ENCODE data around the gene TSPAN3.
A peak's percentile ranks its signal among the peaks of the same experiment; 100 is the strongest.

Gene TSPAN3

DNA sequence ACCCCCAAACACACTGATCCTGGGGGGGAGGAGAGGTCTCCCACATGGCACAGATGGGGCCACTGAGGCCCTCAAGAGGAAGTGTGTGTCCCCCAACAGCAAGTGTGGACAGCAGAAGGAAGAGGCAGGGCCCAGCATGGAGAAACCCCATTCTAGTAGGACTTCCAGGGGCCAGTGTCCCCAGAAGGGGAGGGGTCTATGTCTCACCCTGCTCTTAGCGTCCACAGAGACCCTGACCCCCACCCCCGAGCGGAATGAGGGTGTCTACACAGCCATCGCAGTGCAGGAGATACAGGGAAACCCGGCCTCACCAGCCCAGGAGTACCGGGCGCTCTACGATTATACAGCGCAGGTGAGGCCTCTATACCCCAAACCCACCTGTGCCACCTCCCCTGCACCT is 35.3 kb downstream of the TSPAN3 start:
- TF ChIP-seq, protein P1, sequence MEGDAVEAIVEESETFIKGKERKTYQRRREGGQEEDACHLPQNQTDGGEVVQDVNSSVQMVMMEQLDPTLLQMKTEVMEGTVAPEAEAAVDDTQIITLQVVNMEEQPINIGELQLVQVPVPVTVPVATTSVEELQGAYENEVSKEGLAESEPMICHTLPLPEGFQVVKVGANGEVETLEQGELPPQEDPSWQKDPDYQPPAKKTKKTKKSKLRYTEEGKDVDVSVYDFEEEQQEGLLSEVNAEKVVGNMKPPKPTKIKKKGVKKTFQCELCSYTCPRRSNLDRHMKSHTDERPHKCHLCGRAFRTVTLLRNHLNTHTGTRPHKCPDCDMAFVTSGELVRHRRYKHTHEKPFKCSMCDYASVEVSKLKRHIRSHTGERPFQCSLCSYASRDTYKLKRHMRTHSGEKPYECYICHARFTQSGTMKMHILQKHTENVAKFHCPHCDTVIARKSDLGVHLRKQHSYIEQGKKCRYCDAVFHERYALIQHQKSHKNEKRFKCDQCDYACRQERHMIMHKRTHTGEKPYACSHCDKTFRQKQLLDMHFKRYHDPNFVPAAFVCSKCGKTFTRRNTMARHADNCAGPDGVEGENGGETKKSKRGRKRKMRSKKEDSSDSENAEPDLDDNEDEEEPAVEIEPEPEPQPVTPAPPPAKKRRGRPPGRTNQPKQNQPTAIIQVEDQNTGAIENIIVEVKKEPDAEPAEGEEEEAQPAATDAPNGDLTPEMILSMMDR (IDR thresholded peaks at IDR 0.05; ENCODE audit: borderline replicate concordance, insufficient read depth, low read depth, low read length), result no peak
- no peak overlapping the region for H3K4me3 ChIP-seq (ENCODE audit: low read depth, low read length)

DNA sequence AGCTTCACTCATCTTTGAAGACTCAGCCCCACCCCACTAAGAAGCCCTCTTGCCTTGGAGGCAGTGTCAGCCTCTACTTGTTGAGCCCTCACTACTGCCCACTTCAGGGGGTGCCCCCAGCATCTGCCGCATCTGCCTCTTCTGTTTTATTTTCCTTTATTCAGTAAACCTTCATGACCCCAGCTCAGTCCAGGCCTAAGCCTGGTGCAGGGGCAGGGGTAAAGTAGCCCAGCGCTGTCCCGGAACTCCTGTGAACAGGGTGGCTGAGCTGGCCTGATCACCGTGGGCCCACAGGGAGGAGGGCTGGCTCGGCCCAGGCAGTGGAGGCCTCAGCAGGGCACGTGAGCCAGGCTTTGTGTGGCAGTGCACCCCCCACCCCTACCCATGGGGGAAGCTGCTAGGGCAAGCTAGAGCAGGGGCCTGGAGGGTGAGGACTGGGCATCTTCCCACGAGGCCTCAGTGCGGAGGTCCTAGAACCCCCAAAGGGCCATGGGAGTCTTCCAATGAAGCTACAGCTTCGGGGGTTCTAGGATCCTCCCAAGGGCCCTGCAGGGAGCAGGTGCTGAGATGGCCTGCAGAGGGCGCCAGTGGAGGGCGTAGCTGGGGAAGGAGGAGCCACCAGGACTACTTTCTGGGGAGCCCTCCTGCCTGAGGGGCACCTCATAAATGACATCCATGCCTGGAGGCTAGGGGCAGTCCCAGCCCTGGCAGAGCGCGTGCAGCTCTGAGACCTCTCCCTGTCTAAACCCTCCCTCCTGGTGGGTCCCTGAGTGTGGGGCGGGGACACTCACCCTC is 36.0 kb downstream of the TSPAN3 start:
- no peak overlapping the region for H3K4me3 ChIP-seq (ENCODE audit: low read depth, low read length)

DNA sequence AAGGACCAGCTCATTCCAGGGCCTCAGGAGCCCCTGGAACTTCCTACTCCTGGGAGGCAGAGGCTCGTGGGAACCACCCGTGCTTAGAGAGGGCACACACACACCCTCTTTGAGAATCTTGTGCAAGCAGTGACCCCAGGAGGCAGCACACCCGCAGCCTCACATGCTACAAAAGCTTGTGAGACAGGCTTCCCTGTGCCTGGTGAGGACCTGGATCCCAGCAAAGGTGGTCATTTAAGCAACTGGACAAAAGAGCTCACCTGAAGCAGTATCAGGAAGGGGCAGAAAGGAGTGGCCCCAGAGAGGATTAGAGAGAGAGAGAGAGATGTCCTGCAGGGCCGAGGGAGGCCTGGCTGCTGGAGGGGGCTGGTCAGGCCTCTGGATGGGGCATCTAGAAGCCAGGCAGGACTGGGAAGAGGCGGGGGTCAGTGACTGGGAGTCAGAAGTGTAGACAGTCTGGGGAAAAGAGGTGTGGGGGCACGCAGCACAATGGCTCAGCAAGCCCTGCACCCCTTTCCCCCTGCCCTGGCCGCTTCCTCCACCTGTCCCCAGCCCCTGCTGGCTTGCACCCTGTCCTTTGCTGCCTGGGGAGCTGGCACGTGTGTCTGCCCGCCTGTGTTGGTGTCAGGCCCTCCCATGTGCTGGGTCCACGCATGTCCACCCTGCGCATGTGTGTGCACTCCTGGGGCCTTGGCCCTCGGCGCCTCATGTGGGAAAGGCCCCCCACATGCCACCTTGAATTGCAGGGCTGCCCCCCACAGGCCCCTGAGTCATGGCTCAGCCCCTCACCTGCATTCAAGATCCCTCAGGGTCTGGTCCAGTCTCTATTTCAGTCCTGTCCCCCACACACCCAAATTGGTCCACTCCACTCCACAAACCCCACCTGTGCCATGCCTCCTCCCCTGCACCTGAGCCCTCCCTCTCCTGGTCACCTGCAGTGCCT is 36.9 kb downstream of the TSPAN3 start:
- H3K4me3 ChIP-seq (ENCODE audit: low read depth, low read length), result no peak overlapping the region
- TF ChIP-seq, protein P1 (IDR thresholded peaks at IDR 0.05; ENCODE audit: borderline replicate concordance, insufficient read depth, low read depth, low read length), result no peak

More for the DNA sequence above, 36.0 kb downstream of the TSPAN3 start:
- TF ChIP-seq, protein P1 (IDR thresholded peaks at IDR 0.05; ENCODE audit: borderline replicate concordance, insufficient read depth, low read depth, low read length), result peak; percentile 73

DNA sequence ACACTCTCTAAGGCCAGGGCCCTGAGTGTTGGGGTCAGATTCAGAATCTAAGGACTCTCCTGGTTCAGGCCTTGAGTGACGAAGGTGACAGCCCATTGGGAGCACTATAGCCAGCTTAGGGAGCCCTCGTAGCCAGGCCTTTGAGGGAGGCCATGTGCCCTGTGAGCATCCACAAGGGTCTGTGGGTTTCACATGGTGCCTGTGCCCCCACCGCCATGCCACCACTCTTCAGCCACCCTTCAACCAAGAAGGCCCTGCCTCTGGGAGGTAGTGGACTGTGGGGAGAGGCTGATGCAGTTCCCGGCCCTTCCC is 37.5 kb downstream of the TSPAN3 start:
- H3K4me3 ChIP-seq (ENCODE audit: low read depth, low read length), result no peak overlapping the region
- TF ChIP-seq, protein P1 (IDR thresholded peaks at IDR 0.05; ENCODE audit: borderline replicate concordance, insufficient read depth, low read depth, low read length), result no peak

DNA sequence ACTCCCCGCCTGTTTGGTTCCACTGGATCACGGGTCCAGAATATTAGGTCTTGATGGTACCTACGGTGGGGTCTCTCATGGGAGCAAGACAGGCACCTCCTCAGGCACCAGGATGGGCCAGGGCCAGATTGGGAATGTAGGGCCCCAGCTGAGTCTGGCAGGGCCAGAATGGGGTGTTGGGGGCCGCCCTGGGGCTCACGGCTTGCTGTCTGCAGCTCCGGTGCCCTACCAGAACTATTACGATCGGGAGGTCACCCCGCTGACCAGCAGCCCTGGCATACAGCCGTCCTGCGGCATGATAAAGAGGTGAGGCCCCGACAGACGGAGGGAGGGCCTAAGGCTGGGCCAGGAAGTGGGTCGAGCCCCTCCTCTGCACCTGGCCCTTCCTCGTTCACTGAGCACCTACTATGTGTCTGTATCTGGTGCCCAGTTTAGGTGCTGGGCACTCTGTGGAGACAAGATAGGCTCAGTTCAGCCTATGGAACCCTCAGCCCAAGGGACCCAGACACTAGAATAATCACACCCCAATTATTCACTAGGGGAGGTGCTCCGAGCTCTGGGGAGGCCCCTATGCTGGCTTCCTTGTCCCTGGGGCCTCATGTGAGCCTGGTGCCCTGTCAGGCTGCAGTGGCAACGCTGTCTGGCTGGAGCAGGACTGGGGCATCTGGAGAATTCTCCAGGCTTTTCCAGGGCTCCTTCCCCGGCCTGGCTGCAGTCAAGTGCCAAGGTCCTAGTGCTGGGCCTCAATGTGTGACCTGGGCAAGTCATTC is 38.1 kb downstream of the TSPAN3 start:
- H3K4me3 ChIP-seq (ENCODE audit: low read depth, low read length), result no peak overlapping the region
- TF ChIP-seq, protein P1 (IDR thresholded peaks at IDR 0.05; ENCODE audit: borderline replicate concordance, insufficient read depth, low read depth, low read length), result no peak

DNA sequence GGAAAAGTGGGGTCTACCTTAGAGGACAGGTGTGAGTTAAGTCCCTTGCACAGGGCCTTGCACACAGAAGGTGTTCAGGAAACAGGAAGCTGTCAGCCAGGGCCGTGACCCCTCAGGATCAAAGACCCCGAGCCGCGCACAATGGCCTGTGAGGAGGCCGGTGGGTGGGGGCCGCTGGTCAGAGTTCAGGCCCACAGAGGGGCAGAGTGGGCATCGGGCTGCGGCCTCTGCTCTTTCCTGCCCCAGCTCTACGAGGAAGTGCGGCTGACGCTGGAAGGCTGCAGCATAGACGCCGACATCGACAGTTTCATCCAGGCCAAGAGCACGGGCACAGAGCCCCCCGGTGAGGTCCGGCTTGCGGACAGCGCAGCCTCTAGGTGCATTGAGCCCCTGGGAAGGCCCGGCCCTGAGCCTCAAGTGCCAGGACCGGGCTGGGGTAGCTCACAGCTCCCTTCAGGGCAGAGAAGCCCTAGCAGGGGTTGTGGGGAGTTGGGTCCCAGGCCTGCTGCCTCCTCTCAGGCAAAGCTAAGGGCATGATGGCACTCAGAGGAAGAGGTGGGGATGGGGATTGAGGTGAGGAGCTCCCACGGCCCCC is 38.8 kb downstream of the TSPAN3 start:
- H3K4me3 ChIP-seq (ENCODE audit: low read depth, low read length), result no peak overlapping the region
- TF ChIP-seq, protein P1 (IDR thresholded peaks at IDR 0.05; ENCODE audit: borderline replicate concordance, insufficient read depth, low read depth, low read length), result no peak
